GM21717 (cell line): ENCODE data around the gene ARNT2.

Experiments
- ATAC-seq: cut with Tn5 transposase; IDR thresholded peaks from one replicate; pipeline ENCODE4 v1.9.1; 2021; ENCODE audit warnings: mild to moderate bottlenecking, moderate library complexity; ENCODE audit not compliant: unreplicated experiment

The ARNT2 gene

GRCh38 chr15:80590761-80591355 lies 186.7 kb downstream of the ARNT2 start:
- no peak for ATAC-seq

- ATAC-seq: no peak
These were observed 187.3 kb downstream of the ARNT2 start for GRCh38 chr15:80591471-80591870.

DNA sequence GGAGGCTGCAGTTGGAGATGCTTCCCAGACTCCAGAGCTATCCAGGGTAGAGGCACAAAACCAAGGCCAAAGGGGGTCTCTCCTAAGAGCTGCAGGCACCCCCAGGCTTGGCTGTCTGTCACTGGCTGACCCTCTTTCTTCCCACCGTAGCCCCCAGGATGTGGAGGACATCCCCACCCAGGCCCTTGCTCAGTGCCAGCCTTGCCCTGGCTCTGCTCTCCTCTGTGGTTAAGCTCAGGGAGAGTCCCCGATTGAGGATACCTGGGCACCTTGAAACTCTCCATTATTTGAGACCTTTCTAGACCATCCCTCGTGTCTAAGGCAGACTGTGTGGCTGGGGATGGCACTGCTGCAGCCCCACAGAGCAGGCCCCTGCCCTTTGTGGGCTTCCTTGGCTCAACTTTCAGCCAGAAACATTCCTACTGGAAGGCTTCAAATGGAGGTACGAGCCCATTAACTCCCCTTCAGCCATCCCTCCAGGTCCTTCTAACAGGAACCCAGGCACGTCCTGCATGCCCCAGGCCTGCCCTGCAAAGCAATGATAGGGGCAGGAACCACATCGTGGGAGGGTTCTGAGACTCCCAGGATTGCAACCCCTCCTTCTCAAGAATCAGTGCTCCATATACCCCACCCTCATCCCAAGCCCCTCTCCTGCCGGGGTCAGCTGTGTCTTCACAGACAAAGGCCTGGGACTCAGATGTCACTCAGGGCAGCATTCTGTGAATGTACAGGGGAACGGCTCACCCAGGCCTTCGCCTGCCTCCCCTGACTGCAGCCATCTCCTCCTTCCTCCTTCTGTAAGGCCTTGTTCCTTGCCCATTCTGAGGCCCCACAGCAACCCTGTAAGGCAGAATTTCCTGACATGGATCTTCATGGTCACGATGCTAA lies 188.0 kb downstream of the ARNT2 start:
- no peak for ATAC-seq

DNA sequence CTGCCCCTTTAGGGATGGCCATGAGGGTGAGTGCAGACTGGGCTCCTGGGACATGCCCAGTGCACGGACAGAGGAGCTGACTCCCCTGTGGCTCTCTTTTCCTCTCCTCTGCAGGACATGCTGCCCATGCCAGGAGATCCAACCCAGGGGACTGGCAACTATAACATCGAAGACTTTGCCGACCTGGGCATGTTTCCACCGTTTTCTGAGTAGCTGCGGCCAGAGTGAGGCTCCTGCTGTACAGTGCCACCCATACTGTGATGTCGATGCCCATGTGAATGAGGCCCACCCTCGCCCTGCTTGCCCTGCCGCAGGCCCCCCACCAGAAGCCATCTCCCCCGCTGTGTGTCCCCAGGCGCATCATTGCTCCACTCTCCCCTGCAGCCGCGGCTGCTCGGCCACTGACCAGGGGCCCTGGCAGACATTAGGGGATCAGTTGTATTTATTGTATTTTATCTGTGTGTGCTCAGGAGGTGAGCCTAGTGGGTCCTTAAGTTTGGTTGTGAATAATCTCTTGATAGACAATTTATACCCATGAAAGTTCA lies 189.4 kb downstream of the ARNT2 start:
- ATAC-seq: no peak

- no peak for ATAC-seq
These were observed 190.1 kb downstream of the ARNT2 start for GRCh38 chr15:80594091-80594889.

GRCh38 chr15:80595396-80595795 lies 191.2 kb downstream of the ARNT2 start:
- no peak for ATAC-seq

DNA sequence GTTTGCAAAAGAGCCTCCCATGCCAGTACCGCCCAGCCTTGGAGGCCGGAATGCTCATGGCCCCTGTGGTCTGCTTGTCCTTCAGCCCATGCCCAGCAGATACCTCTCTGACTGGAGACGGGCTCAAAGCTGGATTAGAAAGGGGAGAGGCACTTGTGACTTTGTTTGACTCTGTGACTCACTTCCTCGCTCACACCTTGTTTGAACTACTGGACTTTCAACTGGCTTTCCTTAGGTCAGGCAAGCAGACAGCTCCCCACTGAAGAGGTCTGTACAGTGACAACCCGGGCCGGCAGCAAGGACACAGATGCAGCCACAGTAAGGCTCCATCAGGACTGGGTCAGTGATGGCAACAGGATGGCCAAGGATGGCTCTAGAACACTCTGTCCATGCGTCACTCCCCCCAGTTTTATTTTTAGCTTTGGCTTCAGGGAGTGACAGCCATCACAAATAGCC lies 192.4 kb downstream of the ARNT2 start:
- no peak for ATAC-seq

GRCh38 chr15:80597076-80597475 lies 192.9 kb downstream of the ARNT2 start:
- ATAC-seq: no peak

- ATAC-seq: no peak
These were observed 195.2 kb downstream of the ARNT2 start for GRCh38 chr15:80599359-80599758.

DNA sequence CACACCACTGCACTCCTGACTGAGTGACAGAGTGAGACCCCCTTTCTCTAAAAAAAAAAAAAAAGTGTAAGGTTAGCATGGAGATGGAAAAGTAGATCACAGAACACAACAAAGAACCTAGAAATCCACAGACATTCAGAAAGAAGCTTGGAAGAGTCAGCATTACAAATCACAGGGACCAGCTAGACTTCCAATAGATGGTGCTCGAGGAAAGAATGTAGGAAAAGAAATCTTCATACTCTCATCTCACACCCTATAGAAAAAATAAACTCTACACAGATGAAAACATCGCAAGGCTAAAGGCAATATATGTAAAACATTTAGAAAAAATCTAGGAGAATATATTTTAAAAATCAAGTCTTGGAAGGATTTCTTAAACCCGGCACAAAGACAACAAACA lies 196.4 kb downstream of the ARNT2 start:
- ATAC-seq: no peak

DNA sequence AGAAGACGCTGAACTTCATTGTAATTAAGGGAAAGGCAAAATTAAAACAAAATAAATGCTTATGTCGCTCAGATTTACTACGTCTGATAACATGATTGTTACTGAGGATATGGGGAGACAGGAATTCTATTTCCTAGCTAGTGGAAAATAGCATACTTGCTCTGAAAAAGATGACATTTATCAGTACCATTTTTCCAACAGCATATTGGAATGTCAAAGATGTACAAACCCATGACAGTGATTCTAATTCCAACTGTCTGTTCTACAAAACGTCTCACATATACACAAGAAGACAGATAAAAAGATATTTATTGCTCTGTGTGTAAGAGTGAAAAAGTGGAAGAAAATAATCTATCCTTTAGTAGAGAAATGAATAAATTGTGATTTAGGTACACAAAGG lies 197.1 kb downstream of the ARNT2 start:
- no peak for ATAC-seq

DNA sequence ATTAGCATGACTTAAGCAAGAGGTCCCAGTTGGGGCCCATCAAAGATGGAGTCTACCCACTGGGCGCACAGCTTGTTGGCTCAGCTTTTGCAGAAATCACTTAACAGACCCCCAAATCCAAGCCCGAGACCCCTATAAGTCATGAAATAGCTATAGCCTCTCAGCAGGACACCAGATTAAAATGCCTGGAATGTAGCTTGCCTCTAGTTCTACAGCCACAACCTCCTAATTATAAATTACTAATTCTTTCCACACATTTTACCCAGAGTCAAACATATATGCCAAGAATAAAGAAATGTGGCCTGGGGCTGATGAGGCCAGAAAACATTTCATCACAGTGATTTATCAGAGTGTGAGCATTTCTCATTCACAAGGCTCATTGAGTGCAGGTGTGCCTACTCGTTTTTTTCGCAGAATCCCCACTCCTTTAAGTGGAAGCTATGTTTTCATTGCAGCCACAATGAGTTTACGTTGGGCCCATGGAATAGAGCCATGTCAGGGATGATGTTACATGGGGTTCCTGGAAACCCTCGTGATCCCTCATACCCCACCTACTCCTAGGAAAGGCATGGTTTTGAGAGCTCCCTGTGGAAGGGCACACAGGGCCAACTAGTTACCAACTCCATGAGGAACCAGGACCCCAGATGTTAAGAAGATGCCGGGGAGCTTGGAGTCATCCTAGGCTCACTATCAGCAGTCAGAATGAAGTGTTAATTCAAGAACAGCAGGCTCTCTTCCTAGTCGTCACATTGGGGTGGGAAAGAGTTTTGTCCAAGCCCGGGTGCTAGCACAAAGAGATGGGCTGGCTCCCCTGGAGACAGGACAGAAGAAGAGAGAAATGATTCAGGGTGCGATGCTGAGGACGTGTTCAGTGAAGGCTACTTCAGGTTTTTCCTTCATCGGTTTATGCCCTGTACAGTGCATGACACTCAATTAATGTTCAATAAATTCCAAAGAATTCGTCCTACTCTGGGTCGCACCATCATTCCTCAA lies 200.7 kb downstream of the ARNT2 start:
- no peak for ATAC-seq

- ATAC-seq: no peak
These were observed 201.5 kb downstream of the ARNT2 start for GRCh38 chr15:80605591-80606150.

- ATAC-seq: no peak
These were observed 202.4 kb downstream of the ARNT2 start for GRCh38 chr15:80606511-80607071.

- ATAC-seq: no peak
These were observed 203.3 kb downstream of the ARNT2 start for GRCh38 chr15:80607287-80607980.

DNA sequence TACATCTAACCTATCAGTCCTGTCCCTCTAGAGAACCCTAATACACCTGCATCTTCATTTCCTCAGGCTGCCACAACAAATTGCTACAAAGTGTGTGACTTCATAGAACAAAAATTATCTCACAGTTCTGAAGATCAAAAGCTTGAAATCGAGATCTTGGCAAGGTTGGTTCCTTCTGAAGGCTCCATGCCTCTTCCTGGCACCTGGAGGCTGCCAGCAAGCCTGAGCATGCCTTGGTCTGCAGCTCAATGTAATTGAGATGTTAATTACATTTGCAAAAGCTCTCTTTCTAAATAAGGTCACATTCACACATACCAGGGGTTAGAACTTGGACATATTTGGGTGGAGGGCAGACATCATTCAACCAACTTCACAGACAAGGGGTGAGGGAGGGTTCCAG lies 204.5 kb downstream of the ARNT2 start:
- no peak for ATAC-seq

DNA sequence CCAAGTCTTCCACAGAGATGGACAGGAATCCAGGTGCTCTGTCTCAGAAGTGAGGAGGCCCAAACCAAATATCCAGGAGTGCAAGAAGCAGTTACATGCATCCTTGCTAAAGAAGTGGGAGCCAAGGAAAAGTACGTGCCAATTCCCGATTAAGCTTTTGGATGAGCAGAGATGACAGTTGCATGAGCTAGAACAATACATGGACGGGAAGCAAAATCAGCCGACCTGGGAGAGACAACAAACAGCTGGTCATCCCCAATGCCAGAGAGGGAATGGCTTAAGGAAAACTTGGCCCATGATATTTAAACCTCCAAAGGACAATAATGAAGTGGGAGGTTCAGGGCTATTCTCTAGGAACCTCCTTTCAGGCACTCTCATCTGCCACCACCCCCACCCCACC lies 204.9 kb downstream of the ARNT2 start:
- ATAC-seq: no peak

GRCh38 chr15:80609512-80609946 lies 205.3 kb downstream of the ARNT2 start:
- no peak for ATAC-seq
